Activated T-helper 1 cell treated with Interleukin-2 at 50 U/mL for 16 hours (primary cell): ENCODE results near the gene TTC27.

Experiments
- DNase-seq: peaks from one replicate; pipeline ENCODE4 v3.0.0-alpha.2; 2020; ENCODE audit warnings: low read depth

TTC27 gene

GRCh38 chr2:32755666-32756065 lies 127.8 kb downstream of the TTC27 start:
- no peak for DNase-seq

DNA sequence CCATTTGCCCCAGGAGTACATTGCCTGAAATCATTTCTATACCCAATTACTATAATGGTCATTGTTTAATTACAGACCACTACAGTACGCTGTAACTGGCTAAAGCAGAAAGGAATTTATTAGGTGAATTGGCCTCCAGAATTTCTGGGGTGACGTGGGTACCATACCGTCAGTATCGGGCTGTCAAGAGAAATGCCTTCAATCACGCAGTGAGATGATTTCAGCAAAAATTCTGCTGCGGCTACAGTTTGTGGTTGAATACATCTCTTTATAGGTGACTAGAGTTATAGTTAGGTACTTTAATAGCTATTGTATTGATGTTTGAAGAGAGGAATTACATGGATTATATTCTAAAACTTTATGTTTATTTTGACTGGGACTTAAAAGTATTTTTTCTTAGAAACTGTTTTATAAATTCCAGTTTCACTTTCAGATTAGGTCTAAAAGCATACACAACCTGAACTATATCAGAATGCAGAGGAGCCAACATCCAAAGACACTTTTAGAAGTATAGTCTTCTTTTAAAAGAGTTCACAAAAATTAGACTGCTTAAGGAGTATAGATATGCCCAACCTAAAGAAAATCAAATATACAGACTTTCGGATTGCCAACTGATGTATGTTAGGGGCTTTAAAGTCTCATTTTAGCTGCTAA lies 128.4 kb downstream of the TTC27 start:
- DNase-seq, result no peak

- DNase-seq, result no peak
Observed at GRCh38 chr2:32758232-32758631, 130.4 kb downstream of the TTC27 start.

- no peak for DNase-seq
Observed at GRCh38 chr2:32760628-32761027, 132.8 kb downstream of the TTC27 start.

GRCh38 chr2:32768387-32769174 lies 140.7 kb downstream of the TTC27 start:
- no peak for DNase-seq

DNA sequence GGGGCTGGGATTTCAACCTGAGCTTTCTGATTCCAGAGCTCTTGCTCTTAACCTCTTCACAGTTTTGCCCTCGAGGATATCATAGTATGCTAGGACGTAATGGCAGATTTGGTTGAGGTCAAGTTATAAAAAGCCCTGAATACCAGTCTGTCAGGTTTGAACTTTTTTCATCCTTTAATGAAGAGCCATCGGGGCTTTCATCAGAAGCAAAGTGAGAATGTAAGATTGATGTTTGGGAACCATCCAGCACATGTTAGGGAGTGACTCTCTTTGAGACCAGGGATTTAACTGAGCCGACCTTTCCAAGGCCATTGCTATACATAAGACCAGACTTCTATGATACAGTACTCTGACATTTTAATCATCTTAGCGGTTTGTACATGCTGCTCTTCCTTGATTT lies 142.5 kb downstream of the TTC27 start:
- DNase-seq, result no peak

DNA sequence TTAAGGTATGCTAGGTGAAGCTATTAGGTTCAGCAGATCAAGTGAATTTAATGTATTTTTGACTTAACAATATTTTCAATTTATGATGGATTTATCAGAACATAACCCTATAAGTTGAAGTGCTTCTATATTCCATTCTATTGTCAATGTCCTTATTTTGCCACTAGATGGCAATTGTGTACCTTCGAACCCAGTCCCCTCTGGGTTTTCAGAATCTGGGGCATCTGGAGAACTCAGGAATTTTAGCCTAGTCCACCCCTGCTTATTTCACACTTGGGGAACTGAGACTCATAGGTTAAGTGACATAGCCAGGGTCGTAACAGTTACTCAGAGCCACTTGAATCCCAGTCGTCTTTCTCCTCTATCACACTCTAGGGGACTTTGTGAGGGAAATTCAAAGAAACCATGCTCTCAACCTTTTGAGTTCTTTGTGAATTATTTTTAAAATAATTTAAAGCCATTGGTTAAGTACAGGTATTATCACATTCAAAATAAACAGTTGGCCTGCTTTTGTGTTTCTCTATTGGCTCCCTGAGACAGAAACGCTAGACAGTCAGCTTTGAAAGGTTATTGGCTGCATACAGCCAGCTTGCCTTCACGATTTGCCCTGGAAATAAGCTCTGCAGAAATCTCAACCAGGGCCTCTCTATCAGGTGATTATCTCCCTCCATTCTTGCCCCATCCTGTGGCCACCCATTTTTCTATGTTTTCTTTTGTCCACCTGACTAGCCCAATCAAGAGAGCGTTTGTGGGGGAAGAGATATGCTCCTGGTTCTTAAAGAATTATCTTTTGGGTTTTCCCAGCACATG lies 145.0 kb downstream of the TTC27 start:
- no peak for DNase-seq

GRCh38 chr2:32773448-32773808 lies 145.6 kb downstream of the TTC27 start:
- no peak for DNase-seq

- no peak for DNase-seq
Observed at GRCh38 chr2:32775954-32776353, 148.1 kb downstream of the TTC27 start.

DNA sequence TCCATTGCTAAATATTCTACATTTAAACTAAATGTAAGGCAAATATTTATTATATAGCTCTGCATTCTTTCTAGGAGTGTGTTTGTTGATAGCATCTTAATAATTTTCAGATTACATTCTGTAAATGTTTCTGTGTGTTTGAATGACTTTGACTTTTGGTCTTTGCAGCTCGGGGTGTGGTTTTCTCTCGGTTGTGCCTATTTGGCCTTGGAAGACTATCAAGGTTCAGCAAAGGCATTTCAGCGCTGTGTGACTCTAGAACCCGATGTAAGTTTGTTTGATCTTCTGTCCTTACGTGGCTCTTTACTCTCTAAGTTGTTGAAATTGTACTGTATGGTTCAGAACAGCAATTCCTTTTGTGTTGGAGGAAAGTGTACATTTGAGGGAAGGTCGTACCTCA lies 149.9 kb downstream of the TTC27 start:
- DNase-seq, result no peak

GRCh38 chr2:32780961-32781360 lies 153.1 kb downstream of the TTC27 start:
- DNase-seq, result no peak

- no peak for DNase-seq
Observed at GRCh38 chr2:32783469-32783868, 155.6 kb downstream of the TTC27 start.

- DNase-seq, result no peak
Observed at GRCh38 chr2:32783933-32784332, 156.1 kb downstream of the TTC27 start.

DNA sequence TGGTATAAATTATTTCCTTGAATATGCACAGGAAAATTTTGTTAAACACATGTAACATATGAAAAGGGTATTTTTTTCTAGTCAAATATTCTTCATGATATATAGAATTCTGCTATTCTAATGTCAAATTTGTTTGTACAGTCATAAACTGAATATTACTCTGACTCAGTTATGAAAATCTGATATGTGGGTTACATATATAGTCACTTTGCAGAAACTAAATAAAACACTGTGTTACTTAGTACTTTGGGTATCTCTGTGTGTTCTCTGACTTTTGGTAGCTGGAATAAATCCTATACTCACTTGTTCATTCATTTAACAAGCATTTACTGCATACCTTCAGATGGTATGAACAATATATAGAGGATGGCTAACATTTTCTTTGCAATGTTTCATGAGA lies 159.4 kb downstream of the TTC27 start:
- DNase-seq, result no peak

- DNase-seq, result no peak
Observed at GRCh38 chr2:32788114-32788513, 160.3 kb downstream of the TTC27 start.

DNA sequence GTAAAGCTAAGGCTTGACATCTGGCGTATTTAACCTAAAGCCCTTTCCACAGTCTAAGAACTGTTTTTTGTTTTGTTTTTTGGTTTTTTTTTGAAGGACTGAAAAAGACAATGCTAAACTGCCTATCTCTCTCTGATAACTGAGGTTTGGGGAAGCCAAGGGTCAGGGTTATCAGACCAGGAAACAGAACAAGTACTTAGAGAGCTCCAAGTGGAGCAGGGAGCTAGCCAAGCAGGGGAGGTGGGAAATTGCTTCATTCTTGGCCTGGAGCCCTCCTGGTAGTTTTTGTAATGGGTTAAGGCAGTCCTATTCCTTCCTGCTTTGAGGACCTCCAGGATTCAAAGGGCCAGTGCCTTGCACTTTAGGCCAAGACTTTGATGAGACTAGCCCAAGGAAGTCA lies 164.6 kb downstream of the TTC27 start:
- no peak for DNase-seq

DNA sequence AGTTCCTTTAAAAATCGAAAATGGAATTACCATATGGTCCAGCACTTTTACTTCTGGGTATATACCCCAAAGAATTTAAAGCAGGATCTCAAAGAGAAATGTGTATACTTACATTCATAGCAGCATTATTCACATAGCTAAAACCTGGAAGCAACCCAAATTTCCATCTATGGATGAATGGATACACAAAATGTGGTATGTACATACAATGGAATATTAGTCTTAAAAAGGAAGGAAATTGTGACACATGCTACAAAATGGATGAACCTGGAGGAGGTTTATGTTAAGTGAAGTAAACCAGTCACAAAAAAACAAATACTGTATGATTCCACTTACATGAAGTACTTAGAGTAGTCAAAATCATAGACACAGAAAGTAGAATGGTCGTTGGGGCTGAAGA lies 171.0 kb downstream of the TTC27 start:
- no peak for DNase-seq

DNA sequence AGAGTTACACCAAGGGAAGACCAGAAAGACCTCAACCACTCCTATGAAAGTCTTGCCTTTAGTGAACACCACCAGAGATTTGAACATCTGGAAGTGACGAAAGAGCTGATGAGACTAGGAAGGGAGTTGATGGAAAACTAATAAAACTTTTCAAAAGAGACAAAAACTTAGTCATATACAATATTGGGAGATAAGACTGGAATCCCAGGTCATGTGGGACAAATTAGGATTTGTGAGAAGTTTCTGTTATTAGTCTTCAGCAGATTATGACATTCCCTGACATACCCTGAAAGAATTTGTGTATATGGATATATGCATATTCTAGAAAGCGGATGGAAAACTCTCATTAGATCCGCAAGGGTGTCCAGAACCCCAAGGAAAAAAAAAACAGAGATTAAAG lies 173.9 kb downstream of the TTC27 start:
- DNase-seq, result no peak

GRCh38 chr2:32802877-32803276 lies 175.0 kb downstream of the TTC27 start:
- DNase-seq, result no peak

DNA sequence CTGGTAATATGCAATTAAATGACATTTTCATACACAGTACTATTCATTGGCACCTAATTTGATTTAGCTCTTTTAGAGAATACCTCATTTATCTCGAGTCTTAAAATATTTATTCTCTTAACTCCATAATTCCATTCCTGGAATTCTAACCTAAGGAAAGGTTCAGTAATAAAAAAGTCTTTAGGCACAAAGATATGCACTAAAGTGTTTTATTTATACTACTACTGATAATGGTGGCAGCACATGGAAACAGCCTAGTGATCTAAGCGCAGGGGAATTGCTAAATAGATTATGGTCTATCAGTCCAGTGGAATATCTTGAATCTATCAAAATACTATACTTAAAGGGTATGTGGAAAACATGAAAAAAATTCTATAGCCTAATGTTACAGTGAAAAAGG lies 176.4 kb downstream of the TTC27 start:
- no peak for DNase-seq

DNA sequence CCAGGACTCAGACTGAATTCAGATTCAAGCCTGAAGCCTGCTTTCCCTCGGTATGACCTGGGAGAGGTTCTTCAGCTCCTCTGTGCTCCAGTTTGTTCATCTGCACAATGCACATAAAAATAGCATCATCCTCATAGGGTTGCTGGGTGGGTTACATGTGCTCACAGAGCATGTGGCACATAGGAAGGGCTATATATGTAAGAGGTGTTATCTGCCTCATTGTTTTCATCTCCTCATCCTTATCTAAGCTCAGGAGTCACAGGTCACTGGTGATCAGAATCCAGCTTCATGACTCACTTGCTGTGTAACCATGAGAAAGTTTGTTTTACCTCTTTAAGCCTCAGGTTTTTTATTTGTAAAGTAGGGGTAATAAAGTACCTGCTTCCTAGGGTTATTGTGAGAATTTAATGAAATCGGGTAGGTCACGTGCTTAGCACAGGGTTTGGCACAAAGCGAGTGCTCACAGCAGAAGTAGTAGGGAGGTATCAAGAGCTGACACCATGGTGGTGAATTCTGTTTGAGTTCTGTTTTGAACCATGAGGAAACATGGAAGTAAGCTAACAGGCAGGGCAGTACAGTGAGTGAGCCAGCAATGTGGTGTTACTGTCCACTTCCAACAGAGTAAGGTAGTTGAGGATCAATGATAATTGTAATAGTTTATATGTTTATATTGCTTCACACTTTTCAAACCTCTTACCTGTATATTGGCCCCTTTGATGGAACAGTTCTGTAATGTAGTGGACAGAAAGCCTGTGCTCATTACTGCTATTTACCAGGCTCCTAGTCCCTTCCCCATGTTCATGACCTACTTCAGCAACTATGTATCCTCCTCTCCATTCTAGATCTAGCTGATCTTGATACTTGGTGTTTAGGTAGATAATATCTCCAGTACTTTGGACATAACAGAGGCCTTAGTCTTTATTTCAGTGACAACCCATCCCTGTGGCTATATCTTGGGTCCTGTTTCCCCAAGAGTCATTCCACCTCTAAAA lies 177.6 kb downstream of the TTC27 start:
- DNase-seq, result no peak

DNA sequence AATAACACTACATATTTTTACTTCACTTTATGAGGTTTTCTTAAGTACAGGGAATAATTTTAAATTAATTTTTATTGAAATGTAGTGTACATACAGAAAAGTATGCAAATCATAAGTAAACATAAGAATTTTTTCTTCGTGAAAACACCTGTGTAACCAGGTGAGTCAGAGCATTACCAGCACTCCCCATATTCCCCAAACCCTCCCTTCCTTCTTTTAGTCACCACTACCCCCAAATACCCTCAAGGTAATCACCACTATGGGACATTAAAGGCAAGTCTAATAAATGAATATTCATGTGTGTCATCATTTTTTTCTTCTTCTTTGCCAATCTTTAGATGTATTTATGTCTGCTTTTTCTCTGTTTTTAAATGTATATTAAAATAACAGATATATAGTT lies 179.0 kb downstream of the TTC27 start:
- no peak for DNase-seq
